ENCODE measurements around the gene RALGAPA2.

RALGAPA2 gene

GRCh38 chr20:20630551-20630950 is 81.9 kb downstream of the RALGAPA2 start:
- DNase-seq (ENCODE audit: low spot score): no peak

- no peak for DNase-seq (ENCODE audit: low spot score)
Observed at GRCh38 chr20:20629556-20630188, 82.8 kb downstream of the RALGAPA2 start.

GRCh38 chr20:20628314-20628713 is 84.1 kb downstream of the RALGAPA2 start:
- no peak for DNase-seq (ENCODE audit: low spot score)

- DNase-seq (ENCODE audit: low spot score): no peak
Observed at GRCh38 chr20:20627471-20627870, 85.0 kb downstream of the RALGAPA2 start.

GRCh38 chr20:20624914-20625313 is 87.5 kb downstream of the RALGAPA2 start:
- DNase-seq (ENCODE audit: low spot score): no peak

- DNase-seq (ENCODE audit: low spot score): no peak
Observed at GRCh38 chr20:20621195-20621594, 91.2 kb downstream of the RALGAPA2 start.

GRCh38 chr20:20614391-20614790 is 98.1 kb downstream of the RALGAPA2 start:
- no peak for DNase-seq (ENCODE audit: low spot score)

GRCh38 chr20:20612251-20612650 is 100.2 kb downstream of the RALGAPA2 start:
- no peak for DNase-seq (ENCODE audit: low spot score)

- DNase-seq (ENCODE audit: low spot score): no peak
Observed at GRCh38 chr20:20611167-20611566, 101.3 kb downstream of the RALGAPA2 start.

- DNase-seq (ENCODE audit: low spot score): no peak
Observed at GRCh38 chr20:20609522-20609921, 102.9 kb downstream of the RALGAPA2 start.

- no peak for DNase-seq (ENCODE audit: low spot score)
Observed at GRCh38 chr20:20608641-20609040, 103.8 kb downstream of the RALGAPA2 start.

- DNase-seq (ENCODE audit: low spot score): no peak
Observed at GRCh38 chr20:20608041-20608440, 104.4 kb downstream of the RALGAPA2 start.

- DNase-seq (ENCODE audit: low spot score): no peak
Observed at GRCh38 chr20:20606881-20607280, 105.6 kb downstream of the RALGAPA2 start.

- no peak for DNase-seq (ENCODE audit: low spot score)
Observed at GRCh38 chr20:20606050-20606449, 106.4 kb downstream of the RALGAPA2 start.

GRCh38 chr20:20604907-20605306 is 107.5 kb downstream of the RALGAPA2 start:
- no peak for DNase-seq (ENCODE audit: low spot score)

- no peak for DNase-seq (ENCODE audit: low spot score)
Observed at GRCh38 chr20:20604357-20604756, 108.1 kb downstream of the RALGAPA2 start.

- no peak for DNase-seq (ENCODE audit: low spot score)
Observed at GRCh38 chr20:20603339-20603990, 109.0 kb downstream of the RALGAPA2 start.

GRCh38 chr20:20597966-20598365 is 114.5 kb downstream of the RALGAPA2 start:
- DNase-seq (ENCODE audit: low spot score): no peak

- DNase-seq (ENCODE audit: low spot score): peak; percentile 40
Observed at GRCh38 chr20:20594171-20594530, 118.3 kb downstream of the RALGAPA2 start.

GRCh38 chr20:20593447-20594170 is 118.8 kb downstream of the RALGAPA2 start:
- peak; percentile 57 for DNase-seq (ENCODE audit: low spot score)

- DNase-seq (ENCODE audit: low spot score): no peak
Observed at GRCh38 chr20:20585146-20585545, 127.3 kb downstream of the RALGAPA2 start.

GRCh38 chr20:20582734-20583133 is 129.7 kb downstream of the RALGAPA2 start:
- no peak for DNase-seq (ENCODE audit: low spot score)

- DNase-seq (ENCODE audit: low spot score): no peak
Observed at GRCh38 chr20:20580139-20580538, 132.3 kb downstream of the RALGAPA2 start.

All from COLO829 (cell line).